Measurements from ENCODE around the gene ZNF469.

DNA sequence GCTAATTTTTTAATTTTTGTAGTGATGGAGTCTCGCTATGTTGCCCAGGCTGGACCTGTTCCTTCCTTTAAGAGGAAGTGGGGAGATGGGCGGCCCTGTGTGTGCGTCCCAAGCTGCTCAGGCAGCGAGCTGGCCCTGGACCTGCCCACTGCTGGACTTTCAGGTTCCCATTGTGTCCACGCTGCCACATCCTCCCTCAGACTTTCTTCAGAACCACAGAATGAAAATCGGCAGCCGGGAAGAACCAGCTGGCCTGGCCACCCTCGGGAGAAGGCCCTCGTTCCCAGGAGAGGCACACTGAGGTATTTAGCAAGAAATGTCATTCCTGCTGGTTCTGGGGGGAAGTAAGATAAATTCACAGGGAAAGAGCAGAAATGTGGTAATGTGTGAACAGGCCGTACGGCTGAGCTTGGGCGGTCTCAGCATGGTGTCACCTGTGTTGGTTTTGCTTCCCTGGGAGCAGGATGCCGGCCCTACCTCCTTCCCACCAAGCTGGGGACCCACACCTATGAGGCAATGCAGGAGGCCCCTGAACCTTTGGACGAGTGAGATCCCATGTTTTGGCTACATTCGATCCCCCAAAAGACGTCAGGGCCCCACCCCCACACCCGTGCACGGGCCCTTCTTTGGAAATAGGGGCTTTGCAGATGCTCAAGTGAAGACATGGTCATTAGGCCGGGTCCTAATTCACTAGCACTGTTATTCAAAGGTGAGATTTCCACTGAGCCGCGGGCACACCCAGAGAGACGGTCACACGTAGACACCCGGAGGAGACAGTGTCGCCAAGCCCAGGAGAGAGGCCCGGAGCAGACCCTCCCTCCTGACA is 35.9 kb upstream of the ZNF469 start:
- TF ChIP-seq, protein P1, sequence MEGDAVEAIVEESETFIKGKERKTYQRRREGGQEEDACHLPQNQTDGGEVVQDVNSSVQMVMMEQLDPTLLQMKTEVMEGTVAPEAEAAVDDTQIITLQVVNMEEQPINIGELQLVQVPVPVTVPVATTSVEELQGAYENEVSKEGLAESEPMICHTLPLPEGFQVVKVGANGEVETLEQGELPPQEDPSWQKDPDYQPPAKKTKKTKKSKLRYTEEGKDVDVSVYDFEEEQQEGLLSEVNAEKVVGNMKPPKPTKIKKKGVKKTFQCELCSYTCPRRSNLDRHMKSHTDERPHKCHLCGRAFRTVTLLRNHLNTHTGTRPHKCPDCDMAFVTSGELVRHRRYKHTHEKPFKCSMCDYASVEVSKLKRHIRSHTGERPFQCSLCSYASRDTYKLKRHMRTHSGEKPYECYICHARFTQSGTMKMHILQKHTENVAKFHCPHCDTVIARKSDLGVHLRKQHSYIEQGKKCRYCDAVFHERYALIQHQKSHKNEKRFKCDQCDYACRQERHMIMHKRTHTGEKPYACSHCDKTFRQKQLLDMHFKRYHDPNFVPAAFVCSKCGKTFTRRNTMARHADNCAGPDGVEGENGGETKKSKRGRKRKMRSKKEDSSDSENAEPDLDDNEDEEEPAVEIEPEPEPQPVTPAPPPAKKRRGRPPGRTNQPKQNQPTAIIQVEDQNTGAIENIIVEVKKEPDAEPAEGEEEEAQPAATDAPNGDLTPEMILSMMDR (IDR thresholded peaks at IDR 0.05; ENCODE audit: extremely low read depth in 1 of 2, insufficient read depth in 1 of 2, low read depth in 1 of 2, low read length in 2 of 2), result no peak
- no peak for TF ChIP-seq EZH2 (IDR thresholded peaks at IDR 0.05; ENCODE audit: borderline replicate concordance, low read depth, low read length, severe bottlenecking)
- no peak for TF ChIP-seq POLR2A (IDR thresholded peaks at IDR 0.05; ENCODE audit: low read depth, low read length)
